AML-193 (cell line): ENCODE results near the gene ADAM11.

Experiments used
- DNase-seq, 2 experiments: peaks; one replicate each; lab custom pipeline; 2025; lab: John Stamatoyannopoulos, UW

Gene ADAM11

DNA sequence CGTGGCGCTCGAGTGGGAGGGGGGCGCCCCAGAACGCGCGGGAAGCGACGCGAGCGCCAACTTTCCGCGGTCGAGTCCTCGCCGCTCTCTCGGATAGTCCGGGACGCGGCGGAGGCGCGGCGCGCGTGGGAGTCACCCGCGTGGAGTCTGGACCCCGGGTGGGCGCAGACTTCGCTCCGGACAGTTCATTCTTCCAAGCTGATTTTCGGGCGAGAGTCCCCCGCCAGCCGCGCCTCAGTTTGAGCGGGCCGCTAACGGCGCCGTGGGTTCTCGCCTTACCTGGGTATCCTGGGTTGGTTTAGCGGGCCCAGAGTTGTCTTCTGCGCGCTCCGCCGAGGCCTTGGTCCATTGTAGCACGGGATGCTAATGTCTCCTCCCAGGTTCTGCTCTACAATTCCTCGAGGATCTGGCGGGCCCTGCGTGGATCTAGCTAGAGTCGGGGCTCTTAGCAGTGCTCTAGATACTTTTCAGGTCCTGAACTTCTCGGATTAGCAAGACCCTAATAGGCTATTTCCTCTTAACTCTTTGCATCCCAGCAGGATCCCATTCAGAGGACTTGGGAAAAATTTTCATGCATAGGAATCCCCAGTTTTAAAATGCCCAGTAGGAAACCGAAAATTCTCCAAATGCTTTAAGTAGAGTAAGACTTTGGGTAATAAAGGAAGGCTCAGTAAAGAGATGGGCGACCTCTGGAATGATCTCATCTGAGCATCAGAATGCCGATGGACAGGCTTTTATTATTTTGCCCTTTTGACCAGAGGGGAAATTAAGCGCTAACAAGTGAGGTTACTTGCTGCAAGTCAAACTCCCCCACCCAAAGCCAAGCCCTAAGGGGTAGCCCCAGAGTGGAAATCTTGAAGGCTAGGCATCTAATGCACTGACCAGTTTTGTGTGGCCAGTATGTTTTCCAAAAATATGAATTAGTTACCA is 71.8 kb downstream of the ADAM11 start:
- DNase-seq: no peak

DNA sequence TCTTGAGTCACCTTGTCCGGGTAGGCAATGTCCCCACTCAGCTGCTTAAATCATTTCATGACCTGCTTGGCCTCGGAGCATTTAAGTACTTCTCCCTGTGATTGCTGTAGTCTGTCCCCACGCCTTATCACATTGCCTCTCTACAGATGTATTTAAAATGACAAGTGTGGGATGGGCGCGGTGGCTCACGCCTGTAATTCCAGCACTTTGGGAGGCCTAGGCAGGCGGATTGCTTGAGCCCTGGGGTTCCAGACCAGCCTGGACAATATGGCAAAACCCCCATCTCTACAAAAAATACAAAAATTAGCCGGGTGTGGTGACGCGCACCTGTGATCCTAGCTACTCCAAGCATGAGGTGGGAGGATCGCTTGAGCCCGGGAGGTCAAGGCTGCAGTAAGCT is 72.6 kb downstream of the ADAM11 start:
- no peak for DNase-seq
